GM12864 (cell line): ENCODE results near the gene ADSL.
A peak's percentile ranks its signal among the peaks of the same experiment; 100 is the strongest.

Experiments used
- DNase-seq: peaks from one replicate; pipeline ENCODE4 v3.0.0-alpha.2; 2011; ENCODE audit warnings: low read depth
- H3K4me3 ChIP-seq: 2 replicates; pipeline ENCODE4 v1.5.1; 2011; ENCODE audit warnings: mild to moderate bottlenecking, low read depth, low read length, control low read depth
- TF ChIP-seq, protein P1 (sequence below): IDR thresholded peaks from 2 replicates; pipeline ENCODE4 v1.5.1; 2011; ENCODE audit warnings: low read depth, mild to moderate bottlenecking, moderate library complexity, low read length, control low read depth, inconsistent platforms; ENCODE audit errors: missing control alignments

ADSL gene

DNA sequence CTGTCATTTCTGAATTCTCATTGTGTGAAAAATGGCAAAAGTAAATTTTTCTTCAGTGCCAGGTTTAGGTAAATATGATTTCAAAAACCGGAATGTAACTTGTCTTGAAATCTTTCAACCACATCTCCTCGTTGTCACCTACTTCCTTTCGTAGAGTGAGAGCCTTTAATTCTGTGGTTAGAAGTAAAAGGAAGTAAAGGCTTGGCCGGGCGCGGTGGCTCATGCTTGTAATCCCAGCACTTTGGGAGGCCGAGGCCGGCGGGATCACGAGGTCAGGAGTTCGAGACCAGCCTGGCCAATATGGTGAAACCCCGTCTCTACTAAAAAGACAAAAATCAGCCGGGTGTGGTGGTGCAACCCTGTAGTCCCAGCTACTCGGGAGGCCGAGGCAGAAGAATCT, 53.9 kb downstream of the ADSL start:
- H3K4me3 ChIP-seq: no peak overlapping the region; the same call in 1 of the 2 replicates
- peak; percentile 78 for DNase-seq
- TF ChIP-seq, protein P1, sequence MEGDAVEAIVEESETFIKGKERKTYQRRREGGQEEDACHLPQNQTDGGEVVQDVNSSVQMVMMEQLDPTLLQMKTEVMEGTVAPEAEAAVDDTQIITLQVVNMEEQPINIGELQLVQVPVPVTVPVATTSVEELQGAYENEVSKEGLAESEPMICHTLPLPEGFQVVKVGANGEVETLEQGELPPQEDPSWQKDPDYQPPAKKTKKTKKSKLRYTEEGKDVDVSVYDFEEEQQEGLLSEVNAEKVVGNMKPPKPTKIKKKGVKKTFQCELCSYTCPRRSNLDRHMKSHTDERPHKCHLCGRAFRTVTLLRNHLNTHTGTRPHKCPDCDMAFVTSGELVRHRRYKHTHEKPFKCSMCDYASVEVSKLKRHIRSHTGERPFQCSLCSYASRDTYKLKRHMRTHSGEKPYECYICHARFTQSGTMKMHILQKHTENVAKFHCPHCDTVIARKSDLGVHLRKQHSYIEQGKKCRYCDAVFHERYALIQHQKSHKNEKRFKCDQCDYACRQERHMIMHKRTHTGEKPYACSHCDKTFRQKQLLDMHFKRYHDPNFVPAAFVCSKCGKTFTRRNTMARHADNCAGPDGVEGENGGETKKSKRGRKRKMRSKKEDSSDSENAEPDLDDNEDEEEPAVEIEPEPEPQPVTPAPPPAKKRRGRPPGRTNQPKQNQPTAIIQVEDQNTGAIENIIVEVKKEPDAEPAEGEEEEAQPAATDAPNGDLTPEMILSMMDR: no peak

DNA sequence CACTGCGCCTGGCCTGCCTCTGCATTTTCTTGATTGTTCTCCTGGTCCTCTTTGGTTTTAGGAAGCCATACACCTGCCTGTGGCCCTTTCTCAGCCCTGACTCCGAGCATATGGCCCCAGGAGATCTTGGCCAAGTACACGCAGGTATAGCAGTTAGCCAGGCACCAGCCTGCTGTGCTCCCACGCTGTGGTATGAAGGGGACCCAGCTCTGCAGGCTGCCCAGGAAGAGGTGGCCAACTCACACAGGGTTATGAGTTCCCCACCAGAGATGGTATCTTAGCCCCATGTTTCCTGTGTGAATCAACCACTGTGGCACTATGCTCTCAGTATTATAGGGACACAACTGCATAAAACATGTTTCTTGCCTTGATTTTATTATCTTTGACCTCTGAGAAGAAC, 55.2 kb downstream of the ADSL start:
- TF ChIP-seq, protein P1: no peak
- DNase-seq: no peak
- no peak overlapping the region for H3K4me3 ChIP-seq

DNA sequence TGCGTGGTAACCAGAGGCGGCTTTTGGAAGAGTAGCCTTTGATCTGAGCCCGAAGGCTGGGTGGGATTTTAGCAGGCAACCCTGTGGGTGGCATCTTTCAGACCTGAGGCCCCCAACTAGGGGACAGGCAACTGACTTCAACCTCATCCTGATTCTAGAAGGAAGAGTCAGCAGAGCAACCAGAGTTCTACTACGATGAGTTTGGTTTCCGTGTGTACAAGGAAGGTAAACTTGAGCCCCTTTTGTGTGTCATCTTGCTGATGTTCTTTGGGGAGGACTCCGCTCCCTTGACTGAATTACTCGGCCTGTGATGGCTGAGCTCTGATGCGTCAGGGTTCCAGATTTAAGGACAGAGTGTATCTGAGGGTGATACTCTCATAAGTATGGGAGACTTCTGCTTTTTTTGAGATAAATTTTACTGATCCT, 55.7 kb downstream of the ADSL start:
- TF ChIP-seq, protein P1: no peak
- no peak overlapping the region for H3K4me3 ChIP-seq
- no peak for DNase-seq

DNA sequence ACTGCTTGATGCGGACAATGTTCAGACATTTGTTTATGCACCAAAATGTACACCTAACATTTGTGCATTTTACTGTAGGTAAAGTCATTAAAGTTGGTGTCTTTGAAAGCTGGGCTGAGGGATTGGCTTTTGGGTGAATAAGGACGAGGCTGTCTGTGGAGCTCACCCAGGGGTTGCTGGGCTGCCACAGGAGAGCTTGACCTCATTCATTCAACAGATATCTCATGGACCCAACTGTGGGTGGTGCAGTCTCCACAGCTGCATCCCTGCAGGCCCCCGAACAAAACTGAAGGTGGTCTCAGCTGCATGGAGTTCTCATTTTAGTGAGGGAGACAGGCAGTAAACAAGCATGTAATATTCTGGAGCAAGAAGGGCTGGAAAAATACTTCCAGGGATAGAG, 56.8 kb downstream of the ADSL start:
- no peak overlapping the region for H3K4me3 ChIP-seq
- TF ChIP-seq, protein P1: no peak
- DNase-seq: no peak

DNA sequence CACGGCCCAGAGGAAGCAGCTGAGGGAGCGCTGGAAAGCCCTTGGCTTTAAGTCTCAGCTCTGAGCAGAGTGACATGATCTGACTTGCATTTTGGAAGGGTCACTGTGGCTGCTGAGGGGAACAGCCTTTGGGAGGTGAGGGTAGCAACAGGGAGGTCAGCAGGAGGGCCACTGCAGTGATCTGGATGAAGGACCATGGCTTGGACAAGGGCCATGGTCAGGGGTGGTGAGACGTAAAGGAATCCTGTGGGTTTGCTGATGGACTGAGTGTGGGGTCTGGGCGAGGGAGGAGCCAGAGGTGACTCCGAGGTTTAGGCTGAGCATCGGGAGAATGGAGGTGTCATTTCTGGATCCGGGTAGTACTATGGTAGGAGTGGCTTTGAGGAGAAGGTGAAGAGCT, 57.4 kb downstream of the ADSL start:
- no peak for DNase-seq
- H3K4me3 ChIP-seq: no peak overlapping the region
- TF ChIP-seq, protein P1: no peak

DNA sequence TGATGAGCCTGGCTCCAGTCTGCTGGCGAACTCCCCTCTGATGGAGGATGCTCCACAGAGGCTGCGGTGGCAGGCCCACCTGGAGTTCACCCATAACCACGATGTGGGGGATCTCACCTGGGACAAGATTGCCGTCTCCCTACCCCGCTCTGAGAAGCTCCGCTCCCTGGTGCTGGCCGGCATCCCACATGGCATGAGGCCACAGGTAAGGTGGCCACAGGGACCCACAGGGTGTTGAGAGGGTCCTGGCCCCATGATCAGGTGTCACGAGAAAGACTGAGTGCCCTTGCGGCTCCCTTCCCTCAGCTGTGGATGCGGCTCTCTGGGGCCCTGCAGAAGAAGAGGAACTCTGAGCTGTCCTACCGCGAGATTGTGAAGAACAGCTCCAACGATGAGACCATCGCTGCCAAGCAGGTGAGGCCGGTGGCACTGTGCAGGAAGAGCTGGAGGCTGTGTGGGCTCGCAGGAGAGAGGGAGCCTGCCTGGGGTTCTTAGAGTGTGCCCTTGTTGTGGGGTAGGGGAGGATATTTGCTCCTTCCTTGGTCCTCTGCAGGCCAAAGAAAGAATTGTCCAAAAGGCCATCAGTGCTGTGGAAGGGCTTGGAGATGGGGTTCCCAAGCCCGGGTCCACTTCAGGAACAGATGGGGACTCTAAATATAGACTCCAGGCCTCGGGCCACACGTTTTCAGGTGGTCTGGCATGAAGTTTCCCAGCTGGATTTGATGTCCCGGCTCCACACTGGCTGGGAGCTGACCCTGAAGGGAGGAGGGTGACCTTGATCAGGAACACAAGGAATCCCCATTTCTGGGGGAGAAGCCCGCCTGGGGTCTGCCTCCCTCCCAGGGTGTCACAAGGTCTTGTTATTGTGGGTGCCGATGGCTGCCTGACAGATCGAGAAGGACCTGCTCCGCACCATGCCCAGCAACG, 58.2 kb downstream of the ADSL start:
- H3K4me3 ChIP-seq: no peak overlapping the region
- TF ChIP-seq, protein P1: no peak
- no peak for DNase-seq
